AG04450 (cell line): ENCODE measurements around the gene SLC6A6. TPM values are rescaled to one million over a fixed set of nuclear protein-coding genes. Genes with fewer than 3 reads are reported as not detected.

ENCODE experiments used
- CTCF ChIA-PET: fragments of 300-600, 350-600 bp; formaldehyde crosslinking; extraction: SDS; loops from one replicate; lab custom pipeline; 2022; ENCODE audit warnings: antibody characterized with exemption, inconsistent platforms; lab: Charles Lee
- POLR2A ChIA-PET: fragments of 350-600 bp; formaldehyde crosslinking; extraction: SDS; loops from one replicate; lab custom pipeline; 2021; ENCODE audit warnings: antibody characterized with exemption, inconsistent platforms; lab: Yijun Ruan, JAX
- DNase-seq: peaks from one replicate; pipeline ENCODE4 v3.0.0-alpha.2; 2011; ENCODE audit warnings: low read depth, low spot score
- H3K27ac ChIP-seq: one replicate; pipeline ENCODE4 v1.5.1; 2012; ENCODE audit warnings: low read depth, low read length, control low read depth
- H3K27me3 ChIP-seq: one replicate; pipeline ENCODE4 v1.6.0; 2012; ENCODE audit warnings: low read length; ENCODE audit not compliant: control insufficient read depth, insufficient read depth
- H3K4me3 ChIP-seq: 2 replicates; pipeline ENCODE4 v1.5.1; 2011; ENCODE audit warnings: mild to moderate bottlenecking, low read depth, low read length, control low read depth
- H3K9me3 ChIP-seq: 2 replicates; pipeline ENCODE4 v1.5.1; 2012; ENCODE audit warnings: low read length; ENCODE audit not compliant: control insufficient read depth, insufficient read depth
- polyA plus RNA-seq: library from polyadenylated mRNA; depleted of rRNA; stranded (reverse); fragments of >200 nt; gene quantifications from 2 replicates; pipeline ENCODE4 v1.2.3, GENCODE V29; 2011
- TF ChIP-seq, protein P1 (sequence below): IDR thresholded peaks from 2 replicates; pipeline ENCODE4 v1.5.1; 2011; ENCODE audit warnings: low read depth, low read length, control low read depth, inconsistent platforms

The SLC6A6 gene
- polyA plus RNA-seq, 1 experiment = 30.8 TPM

GRCh38 chr3:14371573-14372474 lies 30.6 kb upstream of the SLC6A6 start:
- ChIA-PET CTCF (no interaction called here), POLR2A (interaction anchor here (0.6 to 1.3 kb wide), 2 partner anchors 31 to 48 kb away, joined by 3 to 6 read pairs; partner anchors contain the start of gene SLC6A6)
- Histone ChIP-seq H3K27ac (no peak overlapping the region), H3K4me3 (no peak overlapping the region), H3K27me3 (peaks cover 27% of the 10 kb centered on the region), H3K9me3 (no peaks in the 10 kb centered on the region; the same call in 1 of the 2 replicates)
- TF ChIP-seq, protein P1, sequence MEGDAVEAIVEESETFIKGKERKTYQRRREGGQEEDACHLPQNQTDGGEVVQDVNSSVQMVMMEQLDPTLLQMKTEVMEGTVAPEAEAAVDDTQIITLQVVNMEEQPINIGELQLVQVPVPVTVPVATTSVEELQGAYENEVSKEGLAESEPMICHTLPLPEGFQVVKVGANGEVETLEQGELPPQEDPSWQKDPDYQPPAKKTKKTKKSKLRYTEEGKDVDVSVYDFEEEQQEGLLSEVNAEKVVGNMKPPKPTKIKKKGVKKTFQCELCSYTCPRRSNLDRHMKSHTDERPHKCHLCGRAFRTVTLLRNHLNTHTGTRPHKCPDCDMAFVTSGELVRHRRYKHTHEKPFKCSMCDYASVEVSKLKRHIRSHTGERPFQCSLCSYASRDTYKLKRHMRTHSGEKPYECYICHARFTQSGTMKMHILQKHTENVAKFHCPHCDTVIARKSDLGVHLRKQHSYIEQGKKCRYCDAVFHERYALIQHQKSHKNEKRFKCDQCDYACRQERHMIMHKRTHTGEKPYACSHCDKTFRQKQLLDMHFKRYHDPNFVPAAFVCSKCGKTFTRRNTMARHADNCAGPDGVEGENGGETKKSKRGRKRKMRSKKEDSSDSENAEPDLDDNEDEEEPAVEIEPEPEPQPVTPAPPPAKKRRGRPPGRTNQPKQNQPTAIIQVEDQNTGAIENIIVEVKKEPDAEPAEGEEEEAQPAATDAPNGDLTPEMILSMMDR = no peak
- no peak for DNase-seq

DNA sequence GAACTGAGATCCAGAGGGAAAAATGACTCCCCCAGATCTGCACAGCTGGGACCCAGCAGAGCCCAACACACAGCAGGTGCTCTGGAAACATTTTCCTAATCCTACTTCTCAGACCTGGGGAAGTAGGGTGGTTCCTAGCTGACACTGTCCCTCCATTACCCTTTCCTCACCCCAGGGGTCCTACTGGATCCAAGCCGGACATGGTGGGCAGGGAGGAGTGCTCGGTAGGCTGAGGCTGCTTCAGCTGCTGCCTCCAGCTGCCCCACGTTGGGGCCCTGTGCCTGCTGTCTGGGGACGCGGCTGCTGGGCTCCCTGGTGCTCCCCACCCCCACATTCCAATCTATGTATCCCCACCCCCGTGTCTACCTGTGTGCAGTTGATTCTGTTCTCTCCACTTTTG lies 29.8 kb upstream of the SLC6A6 start:
- POLR2A ChIA-PET = interaction anchor here (1.3 kb wide), 1 partner anchor 30 kb away, joined by 3 read pairs; the partner anchor contains the start of gene SLC6A6
- CTCF ChIA-PET = no interaction called here
- no peak for DNase-seq

DNA sequence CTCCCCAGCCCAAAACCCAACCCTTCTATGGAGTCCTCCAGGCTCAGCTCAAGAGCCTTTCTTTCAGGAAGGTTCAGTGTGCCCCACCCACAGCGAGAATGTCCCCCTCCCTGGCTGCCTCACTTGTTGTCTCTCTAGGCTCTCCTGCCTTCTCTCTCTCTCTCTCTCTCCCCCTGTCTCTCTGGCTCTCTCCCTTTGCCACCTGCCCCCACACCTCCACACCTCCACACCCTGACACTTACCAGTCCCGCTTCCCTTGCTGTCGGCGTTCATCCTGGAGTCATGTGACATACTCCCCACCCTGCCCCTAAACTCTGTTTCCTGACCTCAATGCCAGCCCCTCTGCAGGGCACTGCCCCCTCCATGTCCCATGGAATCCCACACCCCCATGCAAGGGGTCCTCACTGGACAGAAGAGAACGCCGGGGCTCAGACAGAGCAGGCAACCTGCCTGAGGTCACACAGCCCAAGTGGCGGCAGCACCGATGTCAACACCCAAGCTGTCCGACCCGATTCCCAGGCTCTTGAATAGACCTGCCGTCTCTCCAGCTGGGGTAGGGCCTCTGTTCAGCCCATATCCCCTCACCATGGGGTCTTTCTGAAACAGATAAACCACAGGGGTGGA lies 28.5 kb upstream of the SLC6A6 start:
- POLR2A ChIA-PET = no interaction called here
- CTCF ChIA-PET = no interaction called here
- H3K27me3 ChIP-seq = peaks cover 13% of the 10 kb centered on the region
- TF ChIP-seq, protein P1 = no peak
- H3K27ac ChIP-seq = no peak overlapping the region
- H3K4me3 ChIP-seq = no peak overlapping the region
- DNase-seq = no peak
- no peaks in the 10 kb centered on the region; the same call in 1 of the 2 replicates for H3K9me3 ChIP-seq

More for the DNA sequence above, 29.8 kb upstream of the SLC6A6 start:
- Histone ChIP-seq H3K27me3 (peaks cover 21% of the 10 kb centered on the region), H3K9me3 (no peaks in the 10 kb centered on the region; the same call in 1 of the 2 replicates), H3K27ac (no peak overlapping the region), H3K4me3 (no peak overlapping the region)
- TF ChIP-seq, protein P1 = no peak

DNA sequence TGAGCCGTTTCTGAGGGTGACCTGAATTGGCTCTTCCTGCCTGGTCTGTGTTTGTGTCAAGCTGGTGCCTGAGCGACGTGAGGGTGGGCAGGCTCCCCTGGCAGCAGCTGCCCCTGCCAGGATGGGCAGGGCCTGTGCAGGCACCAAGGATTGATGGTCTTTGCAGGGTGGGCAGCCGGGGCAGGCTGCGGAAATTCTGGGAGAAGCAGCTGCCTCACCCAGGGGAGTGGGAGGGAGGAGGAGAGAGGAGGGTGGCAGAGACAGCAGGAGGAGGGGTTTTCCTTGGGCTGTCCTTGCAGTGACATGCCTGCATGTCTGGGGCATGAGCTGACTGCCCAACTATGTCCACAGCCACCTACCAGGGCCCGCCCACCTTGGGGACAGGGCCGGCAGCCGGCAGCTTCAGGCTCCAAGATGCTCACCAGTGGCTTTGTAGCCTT lies 27.9 kb upstream of the SLC6A6 start:
- H3K27me3 ChIP-seq = peaks cover 11% of the 10 kb centered on the region
- DNase-seq = no peak
- POLR2A ChIA-PET = no interaction called here

More for the DNA sequence above, 27.9 kb upstream of the SLC6A6 start:
- Histone ChIP-seq H3K27ac (no peak overlapping the region), H3K4me3 (no peak overlapping the region), H3K9me3 (no peaks in the 10 kb centered on the region; the same call in 1 of the 2 replicates)
- CTCF ChIA-PET = no interaction called here
- TF ChIP-seq, protein P1 = no peak
